BLaER1 treated with 17β-estradiol and CSF1 and Interleukin-3, amounts not matched to agents 10 nM and 100 nM (cell line): Measurements from ENCODE around the gene ZNF529.
A peak's percentile ranks its signal among the peaks of the same experiment; 100 is the strongest.

ENCODE experiments used
- H3K27ac ChIP-seq, 11 experiments: shearing (Covaris generic); formaldehyde crosslinking; 2 replicates each; pipeline ENCODE4 v1.8.1; 2022
- H3K27me3 ChIP-seq, 11 experiments: shearing (Covaris generic); formaldehyde crosslinking; 2 replicates each; pipeline ENCODE4 v1.8.1; 2022
- H3K36me3 ChIP-seq, 11 experiments: shearing (Covaris generic); formaldehyde crosslinking; 2 replicates each; pipeline ENCODE4 v1.8.1; 2022
- H3K4me1 ChIP-seq, 10 experiments: shearing (Covaris generic); formaldehyde crosslinking; 2 replicates each; pipeline ENCODE4 v1.8.1; 2022
- H3K4me2 ChIP-seq, 11 experiments: shearing (Covaris generic); formaldehyde crosslinking; 2 replicates each; pipeline ENCODE4 v1.8.1; 2022
- H3K4me3 ChIP-seq, 10 experiments: shearing (Covaris generic); formaldehyde crosslinking; 2 replicates each; pipeline ENCODE4 v1.8.1; 2022
- H3K9ac ChIP-seq, 11 experiments: shearing (Covaris generic); formaldehyde crosslinking; 2 replicates each; pipeline ENCODE4 v1.8.1; 2022
- H3K9me3 ChIP-seq, 11 experiments: shearing (Covaris generic); formaldehyde crosslinking; replicated peaks in 1 of 11; 2 replicates each; pipeline ENCODE4 v1.8.1; 2022
- H4K20me1 ChIP-seq, 11 experiments: shearing (Covaris generic); formaldehyde crosslinking; 2 replicates each; pipeline ENCODE4 v1.8.1; 2022
- Cebpa-rat ChIP-seq, 11 experiments: shearing (Covaris generic); IDR thresholded peaks; 2 replicates each; pipeline ENCODE4 v1.8.1; 2022

The ZNF529 gene

DNA sequence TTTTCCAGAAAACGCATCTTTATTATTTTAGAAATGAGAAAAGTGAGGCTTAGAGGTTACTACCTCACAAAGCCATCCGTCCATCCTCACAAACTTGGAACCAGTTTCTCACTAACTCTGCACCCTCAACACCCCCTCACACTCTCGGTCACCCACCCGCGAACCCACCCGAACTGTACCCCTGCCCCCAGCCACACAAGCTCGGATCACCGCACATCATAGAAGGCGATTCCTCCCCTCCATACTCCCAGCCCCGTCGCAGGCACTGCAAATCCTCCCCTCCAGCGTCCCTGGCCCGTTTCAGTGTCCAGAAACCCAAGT is 45.3 kb downstream of the ZNF529 start:
- Histone ChIP-seq H3K36me3 (peaks cover 44 to 68% (median 56%) of the 10 kb centered on the region in 11 experiments), H4K20me1 (no peaks in the 10 kb centered on the region; a peak in 1 of 22 replicates), H3K4me3 (peak overlapping the region; percentile 68 to 86 (median 78)), H3K9me3 (peaks cover 66 to 80% (median 72%) of the 10 kb centered on the region in 11 experiments), H3K27ac (peak overlapping the region; percentile 81 to 97 (median 94)), H3K4me1 (peaks cover 12 to 20% (median 16%) of the 10 kb centered on the region in 10 experiments; a peak in 18 of 20 replicates), H3K27me3 (no peaks in the 10 kb centered on the region), H3K9ac (peak overlapping the region; percentile 86 to 95 (median 90)), H3K4me2 (peak overlapping the region; percentile 69 to 96 (median 87))
- TF ChIP-seq Cebpa-rat (IDR thresholded peaks at IDR 0.05) = no peak

DNA sequence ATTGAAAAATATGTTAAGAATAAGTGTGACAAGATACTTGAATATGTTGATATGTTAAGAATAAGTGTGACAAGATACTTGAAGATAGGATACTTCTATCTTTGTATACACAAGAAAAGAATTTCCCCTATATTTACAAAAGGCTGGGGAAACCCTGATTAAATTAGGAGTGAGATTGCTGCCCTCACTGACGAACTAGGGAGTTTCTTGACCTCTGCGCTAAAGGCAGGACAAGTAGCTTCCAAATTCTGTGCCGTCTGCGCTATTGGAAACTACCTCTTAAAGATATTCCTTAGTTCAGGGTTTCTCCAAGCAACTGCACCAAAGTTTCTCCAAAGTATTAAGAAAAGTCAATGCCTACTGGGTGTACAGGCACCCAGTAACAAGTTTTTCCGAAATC is 45.8 kb downstream of the ZNF529 start:
- peak overlapping the region; percentile 81 to 97 (median 94); a peak in 21 of 22 replicates for H3K27ac ChIP-seq
- H3K4me2 ChIP-seq = peak overlapping the region; percentile 69 to 96 (median 87)
- H3K27me3 ChIP-seq = no peaks in the 10 kb centered on the region
- H4K20me1 ChIP-seq = no peaks in the 10 kb centered on the region; a peak in 1 of 22 replicates
- no peak for TF ChIP-seq Cebpa-rat (IDR thresholded peaks at IDR 0.05)
- peaks cover 12 to 20% (median 16%) of the 10 kb centered on the region in 10 experiments; a peak in 18 of 20 replicates for H3K4me1 ChIP-seq
- H3K4me3 ChIP-seq = peak overlapping the region; percentile 68 to 86 (median 78)
- peak overlapping the region; percentile 86 to 95 (median 90) for H3K9ac ChIP-seq
- H3K9me3 ChIP-seq = peaks cover 66 to 80% (median 72%) of the 10 kb centered on the region in 11 experiments
- H3K36me3 ChIP-seq = peaks cover 44 to 68% (median 56%) of the 10 kb centered on the region in 11 experiments

DNA sequence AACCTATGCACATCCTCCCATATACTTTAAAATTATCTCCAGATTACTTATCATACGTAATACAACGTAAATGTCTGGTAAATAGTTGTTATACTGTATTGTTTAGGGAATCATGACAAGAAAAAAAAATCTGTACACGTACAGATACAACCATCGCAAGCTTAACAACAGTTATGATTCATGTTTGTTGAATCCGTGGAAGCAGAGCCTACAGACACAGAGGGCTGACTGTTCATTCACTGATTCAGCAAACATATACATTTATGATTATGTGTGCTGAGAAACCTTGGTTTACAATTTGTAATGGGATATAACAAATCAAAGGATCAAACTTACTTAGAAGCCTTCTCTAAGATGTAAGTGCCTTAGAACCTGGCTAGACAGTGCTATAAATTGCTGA is 46.5 kb downstream of the ZNF529 start:
- Histone ChIP-seq H3K27ac (no peak overlapping the region), H3K9ac (peak overlapping the region in 8 of 11 experiments; percentile 44 to 95 (median 89); a peak in 12 of 22 replicates), H3K36me3 (peaks cover 48 to 68% (median 58%) of the 10 kb centered on the region in 11 experiments), H3K9me3 (peaks cover 66 to 80% (median 72%) of the 10 kb centered on the region in 11 experiments), H3K27me3 (no peaks in the 10 kb centered on the region), H4K20me1 (no peaks in the 10 kb centered on the region; a peak in 1 of 22 replicates), H3K4me2 (peak overlapping the region; percentile 69 to 96 (median 87)), H3K4me1 (peaks cover 12 to 20% (median 16%) of the 10 kb centered on the region in 10 experiments; a peak in 18 of 20 replicates), H3K4me3 (peak overlapping the region; percentile 68 to 86 (median 78))
- TF ChIP-seq Cebpa-rat (IDR thresholded peaks at IDR 0.05) = no peak

DNA sequence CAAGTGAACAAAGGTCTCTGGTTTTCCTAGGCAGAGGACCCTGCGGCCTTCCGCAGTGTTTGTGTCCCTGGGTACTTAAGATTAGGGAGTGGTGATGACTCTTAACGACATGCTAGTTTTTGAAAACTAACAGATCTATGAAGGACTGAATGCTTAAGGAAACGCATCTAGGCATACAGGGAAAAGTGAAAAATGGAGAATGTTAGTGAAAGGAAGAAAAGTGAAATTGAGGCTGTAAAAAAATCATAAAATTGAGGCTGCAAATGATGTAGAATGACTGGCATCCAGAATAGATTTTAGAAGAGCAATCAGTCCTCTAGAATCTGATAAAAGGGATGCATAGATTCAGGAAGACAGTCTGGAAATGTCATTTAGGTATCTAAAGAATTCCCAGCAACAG is 48.5 kb downstream of the ZNF529 start:
- TF ChIP-seq Cebpa-rat (IDR thresholded peaks at IDR 0.05) = no peak
- Histone ChIP-seq H3K4me2 (no peak overlapping the region), H3K4me3 (peak overlapping the region in 7 of 10 experiments; percentile 10 to 86 (median 68); a peak in 8 of 20 replicates), H3K4me1 (peaks cover 11 to 18% (median 15%) of the 10 kb centered on the region in 10 experiments; a peak in 18 of 20 replicates), H3K9ac (no peak overlapping the region), H4K20me1 (no peaks in the 10 kb centered on the region; a peak in 1 of 22 replicates), H3K36me3 (peaks cover 65 to 75% (median 72%) of the 10 kb centered on the region in 11 experiments), H3K27me3 (no peaks in the 10 kb centered on the region), H3K27ac (no peak overlapping the region), H3K9me3 (peaks cover 70 to 80% (median 75%) of the 10 kb centered on the region in 11 experiments)

DNA sequence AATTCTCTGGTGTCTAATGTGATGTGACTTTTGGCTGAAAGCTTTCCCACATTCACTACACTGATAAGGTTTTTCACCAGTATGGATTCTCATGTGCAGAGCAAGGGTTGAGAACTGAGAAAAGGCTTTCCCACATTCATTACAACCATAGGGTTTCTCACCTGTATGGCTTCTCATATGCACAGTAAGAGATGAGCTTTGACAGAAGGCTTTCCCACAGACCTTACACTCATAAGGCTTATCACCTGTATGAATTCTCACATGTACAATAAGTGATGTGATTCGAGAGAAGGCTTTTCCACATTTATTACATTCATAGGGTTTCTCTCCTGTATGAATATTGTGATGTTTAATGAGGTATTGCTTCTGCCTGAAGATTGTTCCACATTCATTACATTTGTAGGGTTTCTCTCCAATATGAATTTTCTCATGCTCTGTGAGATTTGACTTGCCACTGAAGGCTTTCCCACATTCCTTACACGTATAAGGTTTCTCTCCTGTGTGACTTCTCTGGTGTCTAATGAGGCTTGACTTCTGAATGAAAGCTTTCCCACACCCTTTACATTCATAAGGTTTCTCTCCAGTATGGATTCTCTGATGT is 59.0 kb downstream of the ZNF529 start:
- peaks cover 97 to 100% (median 100%) of the 10 kb centered on the region in 11 experiments for H3K36me3 ChIP-seq
- TF ChIP-seq Cebpa-rat (IDR thresholded peaks at IDR 0.05) = no peak
- H3K4me3 ChIP-seq = peak overlapping the region; percentile 13 to 45 (median 32); a peak in 16 of 20 replicates
- H4K20me1 ChIP-seq = no peaks in the 10 kb centered on the region
- H3K4me2 ChIP-seq = no peak overlapping the region
- no peaks in the 10 kb centered on the region for H3K27me3 ChIP-seq
- no peaks in the 10 kb centered on the region for H3K4me1 ChIP-seq
- H3K9ac ChIP-seq = no peak overlapping the region
- H3K9me3 ChIP-seq = peaks cover 100% of the 10 kb centered on the region in 11 experiments
- H3K27ac ChIP-seq = no peak overlapping the region

DNA sequence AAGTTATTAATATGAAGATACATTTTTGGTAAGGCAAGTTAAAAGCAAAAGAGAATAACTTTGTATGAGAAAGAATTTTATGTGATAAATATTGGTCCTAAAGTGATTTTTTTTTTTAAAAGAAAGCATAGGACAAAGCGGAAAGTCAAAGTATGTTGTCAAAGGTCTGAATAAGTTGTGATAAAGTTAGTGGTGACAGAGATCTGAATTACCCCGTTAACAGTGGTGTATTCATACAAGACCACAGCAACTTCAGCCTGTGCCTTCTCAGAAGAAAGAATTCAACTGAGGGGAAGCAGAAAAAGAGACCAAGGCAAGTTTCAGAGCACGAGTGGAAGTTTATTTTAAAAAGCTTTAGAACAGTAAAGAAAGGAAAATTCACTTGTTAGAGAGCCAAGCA is 64.8 kb downstream of the ZNF529 start:
- Histone ChIP-seq H3K27ac (no peak overlapping the region), H3K4me2 (no peak overlapping the region), H3K9me3 (peaks cover 99 to 100% (median 100%) of the 10 kb centered on the region in 11 experiments), H3K4me3 (no peak overlapping the region; a peak in 1 of 20 replicates), H4K20me1 (no peaks in the 10 kb centered on the region), H3K36me3 (peaks cover 42 to 67% (median 54%) of the 10 kb centered on the region in 11 experiments), H3K27me3 (no peaks in the 10 kb centered on the region), H3K4me1 (no peaks in the 10 kb centered on the region), H3K9ac (no peak overlapping the region)
- no peak for TF ChIP-seq Cebpa-rat (IDR thresholded peaks at IDR 0.05)

DNA sequence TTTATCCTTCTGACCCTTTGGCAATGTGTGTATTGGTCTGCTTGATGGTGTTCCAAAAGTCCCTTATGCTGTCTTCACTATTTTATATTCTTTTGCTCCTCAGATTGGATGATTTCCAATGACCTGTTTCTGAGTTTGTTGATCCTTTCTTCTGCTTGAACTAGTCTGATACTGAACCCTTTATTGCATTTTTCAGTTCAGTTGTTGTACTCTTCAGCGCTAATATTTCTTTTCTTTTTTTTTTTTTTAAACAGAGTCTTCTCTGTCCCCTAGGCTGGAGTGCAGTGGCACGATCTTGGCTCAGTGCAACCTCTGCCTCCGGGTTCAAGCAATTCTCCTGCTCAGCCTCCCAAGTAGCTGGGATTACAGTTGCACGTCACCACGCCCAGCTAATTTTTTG is 71.1 kb downstream of the ZNF529 start:
- H3K27me3 ChIP-seq = no peaks in the 10 kb centered on the region
- peaks cover 96 to 100% (median 100%) of the 10 kb centered on the region in 11 experiments for H3K9me3 ChIP-seq
- H3K4me1 ChIP-seq = no peaks in the 10 kb centered on the region
- no peaks in the 10 kb centered on the region for H4K20me1 ChIP-seq
- H3K36me3 ChIP-seq = peaks cover 0 to 19% (median 9%) of the 10 kb centered on the region in 11 experiments; a peak in 8 of 22 replicates
- H3K4me3 ChIP-seq = no peak overlapping the region
- H3K27ac ChIP-seq = no peak overlapping the region
- no peak for TF ChIP-seq Cebpa-rat (IDR thresholded peaks at IDR 0.05)
- H3K9ac ChIP-seq = no peak overlapping the region
- no peak overlapping the region for H3K4me2 ChIP-seq

DNA sequence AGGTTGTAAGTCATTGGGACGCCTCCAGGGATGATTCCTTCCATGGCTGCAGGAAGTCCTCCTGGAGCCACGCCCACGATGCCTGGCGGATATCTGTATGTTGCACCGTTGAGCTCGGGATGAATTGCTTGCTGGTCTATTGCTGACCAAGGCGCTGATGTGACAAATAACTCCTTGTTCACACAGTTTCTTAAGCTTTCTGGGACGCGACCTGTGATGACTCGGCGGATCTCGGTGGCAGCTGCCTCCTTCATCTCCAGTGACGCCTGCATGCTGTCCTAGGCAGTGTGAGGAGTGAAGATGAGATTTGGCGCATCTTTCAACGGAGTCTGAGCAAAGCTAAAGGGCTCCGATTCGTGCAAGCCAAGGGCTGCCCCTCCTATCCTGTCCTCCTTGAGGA is 76.1 kb downstream of the ZNF529 start:
- Histone ChIP-seq H3K4me2 (no peak overlapping the region), H3K4me3 (no peak overlapping the region), H3K9ac (no peak overlapping the region), H3K9me3 (peaks cover 65 to 78% (median 72%) of the 10 kb centered on the region in 11 experiments), H3K27me3 (no peaks in the 10 kb centered on the region), H3K27ac (no peak overlapping the region), H3K36me3 (peaks cover 0 to 15% (median 8%) of the 10 kb centered on the region in 11 experiments; a peak in 3 of 22 replicates), H4K20me1 (no peaks in the 10 kb centered on the region), H3K4me1 (peaks cover 5 to 30% (median 28%) of the 10 kb centered on the region in 10 experiments; a peak in 18 of 20 replicates)
- TF ChIP-seq Cebpa-rat (IDR thresholded peaks at IDR 0.05) = no peak
